ENCODE data around the gene FXYD5.
"Not testable (repeated sequence)": the region's sequence is repeated elsewhere in the genome, so short reads cannot be mapped to it uniquely, and the experiment has no call there.

Gene FXYD5

DNA sequence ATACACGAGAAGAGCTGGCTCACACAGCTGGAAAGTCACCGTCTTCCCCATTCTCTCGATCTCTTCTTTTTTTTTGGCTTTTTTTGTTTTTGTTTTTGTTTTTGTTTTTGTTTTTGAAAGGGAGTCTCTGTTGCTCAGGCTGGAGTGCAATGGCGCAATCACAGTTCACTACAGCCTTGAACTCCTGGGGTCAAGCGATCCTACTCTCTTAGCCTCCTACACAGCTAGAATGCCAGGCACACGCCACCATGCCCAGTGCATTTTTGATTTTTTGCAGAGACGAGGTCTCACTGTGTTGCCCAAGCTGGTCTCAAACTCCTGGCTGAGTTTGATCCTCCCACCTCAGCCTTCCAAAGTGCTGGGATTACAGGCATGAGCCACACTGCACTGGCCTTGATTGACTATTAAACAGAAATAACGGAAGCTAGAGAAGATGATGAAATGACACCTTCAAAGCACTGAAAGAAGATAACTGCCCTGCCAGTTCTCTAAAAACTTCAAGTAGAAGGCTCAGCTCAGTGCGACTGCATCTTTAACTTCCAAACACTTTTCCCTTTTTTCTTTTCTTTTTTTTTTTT lies 34.9 kb upstream of the FXYD5 start:
- DNase-seq (ENCODE audit: low read depth, low spot score), result no peak

DNA sequence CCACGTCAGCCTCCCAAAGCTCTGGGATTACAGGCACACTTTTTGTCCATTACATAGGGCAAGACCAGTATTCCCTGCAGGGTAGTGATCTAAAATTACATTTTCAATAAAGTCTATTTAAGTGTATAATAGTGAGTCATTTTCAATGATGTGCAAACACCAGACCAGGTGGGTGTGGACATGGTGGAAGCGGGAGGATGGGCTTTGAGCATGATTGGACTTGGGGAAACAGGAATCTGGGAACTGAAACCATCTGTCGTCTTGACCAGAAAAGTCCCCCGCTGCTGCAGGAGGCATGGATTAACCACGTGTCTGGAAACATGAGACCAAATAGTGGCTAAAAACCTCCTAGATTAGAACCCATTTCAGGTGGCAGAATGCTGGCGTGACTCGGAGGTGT lies 34.0 kb upstream of the FXYD5 start:
- no peak for DNase-seq (ENCODE audit: low read depth, low spot score)

DNA sequence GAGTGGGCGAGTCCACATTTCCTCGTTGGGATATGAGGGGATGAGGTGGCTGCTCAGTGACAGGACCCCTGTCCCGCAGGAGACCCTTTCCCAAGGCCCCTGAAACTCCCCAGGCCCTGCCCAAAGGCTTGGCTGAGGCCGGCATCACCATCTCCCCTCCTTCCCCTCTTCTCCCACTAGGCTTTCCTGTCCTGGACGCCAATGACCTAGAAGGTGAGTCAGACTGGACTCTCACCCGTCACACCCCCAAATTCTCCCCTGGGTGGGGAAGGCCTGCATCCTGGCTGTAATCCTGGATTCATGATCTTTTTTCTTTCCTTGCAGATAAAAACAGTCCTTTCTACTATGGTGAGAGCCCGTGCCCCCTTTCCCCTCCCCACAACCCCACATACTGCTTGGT lies 33.6 kb upstream of the FXYD5 start:
- no peak for DNase-seq (ENCODE audit: low read depth, low spot score)

DNA sequence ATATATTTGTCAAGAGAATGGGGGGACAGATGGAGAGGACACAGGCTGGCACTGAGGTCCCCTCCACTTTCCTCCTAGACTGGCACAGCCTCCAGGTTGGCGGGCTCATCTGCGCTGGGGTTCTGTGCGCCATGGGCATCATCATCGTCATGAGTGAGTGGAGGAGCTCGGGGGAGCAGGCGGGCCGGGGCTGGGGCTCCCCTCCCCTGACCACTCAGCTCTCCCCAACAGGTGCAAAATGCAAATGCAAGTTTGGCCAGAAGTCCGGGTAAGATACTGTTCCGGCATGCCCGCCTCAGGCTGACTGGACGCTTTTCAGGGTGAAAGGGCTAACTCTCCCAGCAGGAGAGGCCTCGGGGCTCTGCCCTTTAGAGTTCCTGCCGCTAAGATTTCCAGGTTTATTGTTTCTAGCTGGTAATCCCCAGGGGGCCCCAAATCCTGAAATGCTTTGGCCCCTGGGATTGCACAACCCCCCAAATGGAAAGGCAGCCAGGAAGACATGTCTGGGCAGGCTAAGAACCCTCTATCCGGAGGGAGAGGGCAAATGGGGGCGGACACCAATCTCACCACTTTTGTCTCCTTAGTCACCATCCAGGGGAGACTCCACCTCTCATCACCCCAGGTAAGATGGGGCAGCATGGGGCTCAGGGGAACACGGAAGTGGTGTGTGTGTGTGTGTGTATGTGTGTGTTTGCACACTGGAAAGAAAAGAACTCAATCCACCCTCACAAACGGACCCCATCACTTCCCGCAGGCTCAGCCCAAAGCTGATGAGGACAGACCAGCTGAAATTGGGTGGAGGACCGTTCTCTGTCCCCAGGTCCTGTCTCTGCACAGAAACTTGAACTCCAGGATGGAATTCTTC lies 31.6 kb upstream of the FXYD5 start:
- no peak for DNase-seq (ENCODE audit: low read depth, low spot score)

DNA sequence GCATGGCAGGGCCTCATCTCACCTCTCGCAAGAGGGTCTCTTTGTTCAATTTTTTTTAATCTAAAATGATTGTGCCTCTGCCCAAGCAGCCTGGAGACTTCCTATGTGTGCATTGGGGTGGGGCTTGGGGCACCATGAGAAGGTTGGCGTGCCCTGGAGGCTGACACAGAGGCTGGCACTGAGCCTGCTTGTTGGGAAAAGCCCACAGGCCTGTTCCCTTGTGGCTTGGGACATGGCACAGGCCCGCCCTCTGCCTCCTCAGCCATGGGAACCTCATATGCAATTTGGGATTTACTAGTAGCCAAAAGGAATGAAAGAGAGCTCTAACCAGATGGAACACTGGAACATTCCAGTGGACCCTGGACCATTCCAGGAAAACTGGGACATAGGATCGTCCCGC lies 31.0 kb upstream of the FXYD5 start:
- DNase-seq (ENCODE audit: low read depth, low spot score), result no peak

DNA sequence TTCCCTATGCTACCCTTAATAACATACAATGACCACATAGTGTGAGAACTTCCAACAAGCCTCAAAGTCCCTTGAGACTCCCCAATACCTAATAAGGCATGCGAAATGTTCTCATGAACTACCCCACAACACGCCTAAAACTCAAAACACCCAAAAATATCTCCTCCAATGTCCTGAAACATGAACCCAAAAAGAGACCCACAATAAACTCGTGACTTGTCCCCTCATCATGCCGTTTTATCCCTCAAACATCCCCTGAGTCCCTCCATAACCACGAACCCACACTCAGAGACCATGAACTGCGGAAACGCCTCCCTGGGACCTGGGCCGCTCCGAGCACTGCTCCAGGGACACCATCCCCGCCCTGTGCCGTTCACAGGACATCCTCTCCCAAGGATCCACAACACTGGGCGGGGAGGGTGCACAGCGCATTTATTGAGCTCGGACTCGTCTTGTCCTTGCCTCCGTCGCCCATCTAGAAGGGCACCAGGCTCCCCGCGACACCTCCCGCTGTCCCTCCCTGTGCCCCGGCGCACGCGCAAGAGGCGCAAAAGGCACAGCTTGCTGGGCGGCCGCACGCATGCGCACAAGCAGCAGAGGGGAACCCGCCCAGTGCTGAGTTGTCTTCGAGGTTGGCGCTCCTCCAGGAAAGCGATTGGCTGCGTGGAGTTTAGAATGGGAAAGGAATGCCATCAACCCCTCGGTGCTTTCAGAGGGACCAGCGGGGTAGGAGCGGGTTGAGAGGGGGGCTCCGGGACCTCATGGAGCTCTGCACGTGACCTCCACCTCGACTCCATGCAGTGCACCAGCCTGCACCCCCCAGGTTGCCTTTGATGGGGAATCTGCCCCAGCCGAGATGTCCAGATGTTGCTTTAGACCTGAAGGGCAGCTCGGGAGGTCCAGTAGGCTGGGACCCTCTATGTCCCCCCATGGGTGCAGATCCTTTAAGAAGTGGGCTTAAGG lies 30.2 kb upstream of the FXYD5 start:
- DNase-seq (ENCODE audit: low read depth, low spot score), result peak; percentile 89

DNA sequence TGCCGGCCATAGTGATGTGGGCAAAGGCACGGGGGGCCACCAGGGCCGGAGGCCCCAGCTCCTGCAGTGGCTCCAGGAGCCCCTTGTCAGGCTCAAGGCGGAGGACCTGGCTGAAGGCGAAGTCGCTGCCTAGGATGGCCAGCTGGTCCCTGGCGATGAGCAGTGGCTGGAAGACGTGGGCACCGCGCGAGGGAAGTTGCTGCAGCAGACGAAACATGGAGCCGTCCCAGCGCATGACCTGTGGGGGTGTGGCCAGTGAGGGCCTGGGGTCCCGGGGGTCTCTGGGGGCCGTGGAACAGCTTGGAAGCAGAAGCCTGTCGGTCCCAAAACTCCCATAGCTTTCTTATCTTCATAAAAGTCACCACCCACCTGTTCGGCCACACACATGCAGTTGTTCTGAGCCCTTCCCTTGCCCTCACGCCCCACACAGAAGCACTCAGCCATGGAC lies 29.2 kb upstream of the FXYD5 start:
- no peak for DNase-seq (ENCODE audit: low read depth, low spot score)

DNA sequence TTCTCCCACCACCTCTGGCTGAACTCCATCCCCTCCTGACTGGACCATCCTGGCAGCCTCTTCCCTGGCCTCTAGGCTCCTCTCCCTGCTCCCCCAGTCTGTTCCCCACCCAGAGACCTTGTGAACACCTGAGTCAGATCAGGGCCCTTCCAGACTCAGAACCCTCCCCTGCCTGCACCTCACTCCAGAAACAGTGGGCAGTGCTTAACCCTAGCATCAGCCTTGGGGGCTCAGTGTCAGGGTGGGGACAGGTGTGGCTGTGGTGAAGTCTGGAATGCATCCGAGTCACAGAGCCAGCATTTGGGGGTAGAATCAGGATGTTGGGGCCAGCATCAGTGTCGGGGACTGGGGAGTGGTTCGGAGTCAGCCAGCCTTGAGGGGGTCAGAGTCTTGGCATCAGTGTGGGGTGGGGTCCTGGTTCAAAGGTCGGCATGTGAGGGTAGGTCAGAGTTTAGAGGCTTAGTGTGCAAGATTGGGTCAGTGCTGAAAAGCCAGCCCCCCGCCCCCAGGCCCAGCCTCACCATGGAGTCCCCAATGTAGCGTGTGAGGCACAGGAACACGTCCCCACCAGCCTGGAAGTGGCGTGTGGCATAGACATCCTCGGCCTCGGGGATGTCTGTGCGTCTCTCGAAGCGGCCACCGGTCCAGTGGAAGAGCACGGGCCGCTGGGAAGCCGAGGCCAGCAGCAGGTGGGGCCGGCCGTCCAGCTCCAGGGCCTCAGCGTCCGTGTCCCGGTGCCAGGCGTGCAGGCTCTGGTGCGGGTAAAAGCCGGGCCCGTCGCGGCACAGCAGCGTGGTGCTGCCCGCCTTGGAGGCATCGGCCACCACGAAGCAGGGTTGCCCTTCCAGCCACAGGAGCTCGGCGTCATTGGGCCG lies 28.5 kb upstream of the FXYD5 start:
- no peak for DNase-seq (ENCODE audit: low read depth, low spot score)

DNA sequence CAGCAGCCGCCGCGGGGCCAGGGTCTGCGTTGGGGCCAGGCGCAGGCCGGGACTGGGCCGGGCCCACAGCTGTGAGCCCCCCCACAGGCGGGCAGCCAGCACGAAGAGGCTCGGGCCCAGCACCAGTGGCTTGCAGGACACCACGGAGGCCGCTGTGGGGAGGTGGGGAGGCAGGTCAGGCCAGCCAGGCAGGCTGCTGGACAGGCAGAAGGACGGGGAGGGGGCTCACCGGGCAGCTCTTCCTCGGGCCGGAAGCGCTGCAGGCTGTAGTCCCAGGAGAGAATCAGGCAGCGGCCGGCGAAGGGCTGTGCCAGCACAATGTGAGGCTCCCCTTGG lies 27.9 kb upstream of the FXYD5 start:
- peak; percentile 38 for DNase-seq (ENCODE audit: low read depth, low spot score)

DNA sequence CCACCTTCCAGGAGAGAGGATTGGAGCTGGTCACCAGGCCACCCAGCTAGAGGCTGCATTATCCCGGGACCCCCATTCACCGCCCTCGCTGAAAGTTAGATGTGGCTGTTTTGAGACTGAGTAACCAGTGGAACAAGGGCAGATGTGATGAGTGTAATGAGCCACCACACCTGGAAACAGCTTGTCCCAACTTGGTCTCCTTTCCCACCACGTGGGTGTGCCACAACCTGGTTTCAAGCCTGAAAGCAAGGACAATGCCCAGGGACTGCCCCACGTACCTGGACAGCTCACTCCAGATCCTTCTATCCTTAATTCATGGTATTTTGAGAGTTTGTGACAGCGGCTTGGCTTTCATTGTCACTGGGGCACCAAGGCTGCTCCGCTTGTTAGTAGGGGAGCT lies 26.7 kb upstream of the FXYD5 start:
- no peak for DNase-seq (ENCODE audit: low read depth, low spot score)

DNA sequence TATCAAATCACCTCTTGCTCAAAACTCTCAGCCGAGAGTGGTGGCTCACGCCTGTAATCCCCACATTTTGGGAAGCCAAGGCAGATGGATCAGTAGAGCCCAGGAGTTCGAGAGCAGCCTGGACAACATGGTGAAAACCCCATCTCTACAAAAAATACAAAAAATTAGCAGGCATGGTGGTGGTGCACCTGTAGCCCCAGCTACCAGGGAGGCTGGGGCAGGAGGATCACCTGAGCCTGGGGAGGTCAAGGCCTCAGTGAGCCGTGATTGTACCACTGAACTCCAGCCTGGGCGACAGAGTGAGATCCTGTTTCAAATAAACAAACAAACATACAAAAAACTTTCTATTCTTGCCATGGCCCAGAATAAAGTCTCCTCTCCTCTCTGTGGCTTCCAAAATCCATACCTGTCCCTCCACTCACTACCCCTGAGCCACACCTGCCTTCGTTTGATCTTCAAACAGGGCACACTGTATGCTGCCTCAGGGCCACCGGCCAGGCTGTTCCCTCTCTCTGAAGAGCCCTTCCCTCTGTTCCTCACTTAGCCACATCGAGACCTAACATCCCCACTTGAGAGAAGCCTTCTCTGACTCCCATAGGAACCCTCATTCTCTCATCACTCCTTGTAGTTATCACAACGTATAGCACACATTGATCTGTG lies 26.0 kb upstream of the FXYD5 start:
- no peak for DNase-seq (ENCODE audit: low read depth, low spot score)

DNA sequence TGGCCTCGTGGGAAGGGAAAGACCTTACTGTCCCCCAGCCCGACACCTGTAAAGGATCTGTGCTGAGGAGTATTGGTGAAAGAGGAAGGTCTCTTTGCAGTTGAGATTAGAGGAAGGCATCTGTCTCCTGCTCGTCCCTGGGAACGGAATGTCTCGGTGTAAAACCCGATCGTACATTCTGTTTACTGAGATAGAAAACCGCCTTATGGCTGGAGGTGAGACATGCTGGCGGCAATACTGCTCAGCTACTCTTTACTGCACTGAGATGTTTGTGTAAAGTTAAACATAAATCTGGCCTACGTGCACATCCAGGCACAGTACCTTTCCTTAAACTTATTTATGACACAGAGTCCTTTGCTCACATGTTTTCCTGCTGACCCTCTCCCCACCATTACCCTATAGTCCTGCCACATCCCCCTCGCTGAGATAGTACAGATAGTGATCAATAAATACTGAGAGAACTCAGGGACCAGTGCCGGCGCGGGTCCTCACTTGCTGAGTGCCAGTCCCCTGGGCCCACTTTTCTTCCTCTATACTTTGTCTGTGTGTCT lies 24.7 kb upstream of the FXYD5 start:
- DNase-seq (ENCODE audit: low read depth, low spot score), result not testable (repeated sequence)

DNA sequence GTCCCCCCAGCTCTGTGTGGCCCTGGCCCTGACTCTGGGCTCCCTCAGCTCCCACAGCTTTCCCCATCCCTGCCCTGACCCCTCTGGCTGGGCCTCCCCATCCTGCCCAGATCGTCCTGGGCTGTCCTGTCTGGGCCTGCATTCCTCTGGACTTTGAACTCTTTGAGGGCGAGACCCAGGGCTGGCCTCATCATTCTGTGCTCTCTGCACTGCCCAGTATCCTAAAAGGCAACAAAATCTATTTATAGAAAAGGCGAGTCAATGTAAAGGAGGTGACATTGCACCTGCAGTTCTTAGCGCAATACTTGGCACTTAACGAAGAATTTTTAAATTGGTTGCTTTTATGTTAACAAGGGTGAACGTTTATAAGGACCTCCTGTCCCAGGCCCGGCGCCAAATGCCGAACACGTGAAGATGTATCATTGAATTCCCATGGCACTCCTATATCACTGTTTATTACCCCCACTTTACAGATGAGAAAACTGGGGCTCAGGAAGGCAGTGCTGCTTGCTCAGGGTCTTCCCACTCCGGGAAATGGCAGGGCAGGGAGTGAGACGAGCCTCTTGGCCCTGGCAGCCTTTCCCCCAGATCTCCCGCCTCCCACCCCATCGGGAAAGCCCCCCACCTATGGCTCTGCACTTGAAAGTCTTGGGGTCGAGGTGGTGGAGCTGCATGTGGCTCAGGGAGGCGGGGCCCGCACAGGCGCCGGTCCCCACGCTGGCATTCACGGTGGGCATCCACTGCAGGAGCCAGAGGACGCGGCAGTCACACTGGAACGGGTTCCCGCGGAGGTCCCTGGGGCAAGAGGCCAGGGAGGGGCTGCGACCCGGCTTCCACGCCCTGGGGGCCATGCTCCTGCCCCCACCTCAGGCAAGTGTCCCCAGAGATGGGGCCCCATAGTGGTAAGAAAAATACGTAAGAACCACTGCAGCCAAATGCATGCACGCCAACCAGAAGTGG lies 23.5 kb upstream of the FXYD5 start:
- no peak for DNase-seq (ENCODE audit: low read depth, low spot score)

DNA sequence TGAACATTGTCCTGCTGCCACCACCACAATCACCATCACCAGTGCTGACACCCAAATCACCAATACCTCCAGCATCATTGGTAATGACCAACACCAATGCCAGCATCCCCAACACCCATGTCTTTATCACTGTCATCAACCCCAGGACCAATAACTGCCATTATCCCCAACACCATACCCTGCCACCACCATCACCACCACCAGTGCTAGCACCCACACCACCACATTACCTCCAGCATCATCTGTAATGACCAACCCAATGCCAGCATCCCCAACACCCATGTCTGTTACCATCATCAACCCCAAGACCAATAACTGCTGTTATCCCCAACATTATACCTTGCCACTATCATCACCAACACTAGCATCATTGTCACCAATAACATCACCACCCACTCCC lies 22.3 kb upstream of the FXYD5 start:
- DNase-seq (ENCODE audit: low read depth, low spot score), result no peak

DNA sequence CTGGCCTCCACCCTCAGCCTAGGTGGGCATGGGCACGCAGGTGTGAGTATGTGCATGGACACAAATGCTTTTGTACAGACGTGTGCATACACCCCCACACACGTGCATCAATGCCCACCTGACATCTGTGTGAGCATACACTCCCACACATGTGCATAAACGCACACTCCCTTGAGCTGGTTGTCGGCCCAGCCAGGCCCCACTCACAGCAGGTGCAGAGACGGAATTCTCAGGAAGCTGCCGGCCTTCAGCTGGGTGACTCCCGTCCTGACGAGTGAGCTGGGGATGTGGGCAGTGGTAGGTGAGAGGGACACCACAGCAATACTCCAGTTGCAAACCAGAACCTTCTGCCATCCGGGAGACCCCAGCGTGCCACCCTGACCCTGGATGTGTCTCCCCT lies 20.7 kb upstream of the FXYD5 start:
- no peak for DNase-seq (ENCODE audit: low read depth, low spot score)

DNA sequence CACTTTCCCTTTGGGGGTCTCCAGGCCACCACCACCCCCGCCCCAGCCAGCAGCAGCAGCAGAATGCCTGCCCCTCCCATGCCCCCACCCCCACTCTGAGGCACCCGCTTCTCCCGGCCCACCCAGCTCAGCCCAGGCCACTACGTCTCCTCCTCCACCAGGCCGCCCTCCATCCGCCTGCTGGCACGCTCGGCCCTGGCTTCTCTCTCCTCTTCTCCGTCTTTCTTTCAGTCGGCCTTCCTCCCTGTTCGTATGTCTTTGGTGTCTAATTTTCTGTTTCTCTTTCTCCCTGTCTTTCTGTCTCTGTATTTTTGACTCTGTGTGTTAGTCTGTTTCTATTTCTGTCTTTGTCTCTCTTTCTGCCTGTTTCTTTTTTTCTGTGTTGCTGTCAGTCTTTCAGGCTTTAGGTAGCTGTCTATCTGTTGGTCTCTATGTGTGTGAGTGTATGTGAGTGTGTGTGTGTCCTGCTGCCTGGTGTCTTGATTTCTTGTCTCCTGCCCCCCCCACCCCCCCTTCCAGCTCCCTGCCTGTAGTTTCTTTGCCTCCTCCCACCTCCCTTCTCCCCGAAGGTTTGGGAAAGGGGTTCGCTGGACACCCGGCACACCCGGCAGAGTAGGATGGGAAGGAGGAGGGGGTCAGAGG lies 19.8 kb upstream of the FXYD5 start, which contains the start of gene LGI4:
LGI4 (minus strand) TSS at position 459 of the 642 bp plus-strand sequence; CDS start at position 80, 379 bp downstream.
- DNase-seq (ENCODE audit: low read depth, low spot score), result no peak

DNA sequence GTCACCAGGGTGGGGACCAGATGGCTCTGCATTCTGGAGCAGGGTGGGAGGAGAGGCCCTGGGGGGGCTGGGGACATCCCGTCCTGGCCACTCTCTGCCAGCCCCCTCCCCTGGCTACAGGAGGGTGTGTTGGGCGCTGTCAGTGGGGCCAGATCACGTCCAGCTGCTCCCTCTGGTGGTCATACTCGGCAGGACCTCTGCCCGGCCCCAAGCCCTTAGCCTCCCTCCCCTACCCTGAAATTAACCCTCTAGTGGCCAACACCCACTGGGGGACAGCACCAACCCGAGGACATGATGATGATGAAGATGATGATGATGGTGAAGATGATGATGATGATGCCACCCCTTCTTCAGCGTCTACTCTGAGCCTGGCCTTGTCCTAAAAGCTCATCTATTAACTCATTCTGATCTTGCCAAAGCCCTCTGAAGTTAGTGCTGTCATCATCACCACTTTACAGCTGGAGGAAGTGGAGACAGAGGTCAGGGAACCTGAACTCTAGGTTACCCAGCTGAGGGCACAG lies 19.1 kb upstream of the FXYD5 start:
- DNase-seq (ENCODE audit: low read depth, low spot score), result peak; percentile 97

DNA sequence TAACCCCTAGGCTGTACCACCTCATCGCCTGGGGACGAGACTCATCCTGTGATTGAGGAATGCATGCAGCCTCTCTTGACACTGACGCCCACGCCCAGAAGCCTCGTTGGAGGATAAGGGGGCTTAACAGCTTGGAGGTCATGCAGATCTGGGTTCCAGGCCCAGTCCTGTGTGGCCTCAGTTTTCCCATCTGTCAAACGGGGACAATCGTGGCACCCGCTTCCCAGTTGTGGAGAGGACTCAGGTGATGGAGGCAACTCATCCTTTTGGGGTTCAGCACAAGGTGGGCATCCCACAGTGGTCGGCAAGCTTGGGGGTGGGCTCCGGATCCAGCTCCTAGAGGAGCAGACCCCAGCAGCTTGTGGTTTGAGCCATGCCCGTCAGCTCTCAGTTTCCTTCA lies 18.3 kb upstream of the FXYD5 start:
- DNase-seq (ENCODE audit: low read depth, low spot score), result no peak

All from ELF-1 (cell line).